ENCODE measurements around the gene SEMA3E.

SEMA3E gene

DNA sequence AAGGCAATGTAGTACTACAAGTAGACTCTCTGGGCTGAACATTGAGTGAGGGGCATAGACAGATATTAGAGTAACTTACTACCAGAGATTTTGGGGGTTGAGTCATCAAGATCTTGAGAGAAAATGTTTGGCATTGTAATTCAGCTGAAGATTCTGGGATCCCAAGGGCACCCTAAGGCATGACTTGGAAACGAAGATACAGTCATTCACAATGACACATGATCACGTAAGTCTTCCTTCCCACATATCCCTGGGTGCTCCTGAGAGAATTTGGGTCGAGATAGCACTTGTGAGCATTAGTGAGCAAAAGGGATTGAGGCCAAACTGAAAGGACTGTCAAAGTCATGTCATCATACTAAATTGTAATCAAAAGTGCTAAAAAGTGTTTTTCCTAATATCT lies 293.8 kb downstream of the SEMA3E start:
- no peak for DNase-seq (ENCODE audit: low read depth in 2 of 2)

DNA sequence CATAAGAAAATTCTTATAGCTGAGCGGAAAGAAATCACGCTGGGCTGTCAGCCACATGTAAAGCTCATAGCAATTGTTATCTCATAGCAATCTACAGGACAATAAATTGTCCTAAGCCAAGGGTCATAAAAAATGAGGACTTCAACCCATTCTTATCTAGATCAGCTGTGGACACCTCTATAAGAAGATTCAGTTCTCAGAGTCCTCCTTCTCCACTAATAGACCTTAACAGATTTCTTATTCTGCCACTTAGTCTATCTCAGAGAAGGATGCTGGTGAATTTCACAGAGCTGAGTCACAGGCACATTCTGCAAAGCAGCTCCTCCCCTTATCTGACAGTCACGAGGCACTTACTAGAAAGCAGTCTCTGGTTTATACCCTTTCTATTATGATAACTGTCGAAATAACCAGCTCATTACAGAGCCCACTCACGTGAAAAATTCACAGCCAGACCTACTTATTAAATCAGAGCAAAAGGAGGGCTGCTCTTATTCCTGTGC lies 300.9 kb downstream of the SEMA3E start:
- DNase-seq (ENCODE audit: low read depth in 2 of 2), result no peak

- no peak for DNase-seq (ENCODE audit: low read depth in 2 of 2)
Measured at GRCh38 chr7:83339907-83340306, 309.0 kb downstream of the SEMA3E start.

DNA sequence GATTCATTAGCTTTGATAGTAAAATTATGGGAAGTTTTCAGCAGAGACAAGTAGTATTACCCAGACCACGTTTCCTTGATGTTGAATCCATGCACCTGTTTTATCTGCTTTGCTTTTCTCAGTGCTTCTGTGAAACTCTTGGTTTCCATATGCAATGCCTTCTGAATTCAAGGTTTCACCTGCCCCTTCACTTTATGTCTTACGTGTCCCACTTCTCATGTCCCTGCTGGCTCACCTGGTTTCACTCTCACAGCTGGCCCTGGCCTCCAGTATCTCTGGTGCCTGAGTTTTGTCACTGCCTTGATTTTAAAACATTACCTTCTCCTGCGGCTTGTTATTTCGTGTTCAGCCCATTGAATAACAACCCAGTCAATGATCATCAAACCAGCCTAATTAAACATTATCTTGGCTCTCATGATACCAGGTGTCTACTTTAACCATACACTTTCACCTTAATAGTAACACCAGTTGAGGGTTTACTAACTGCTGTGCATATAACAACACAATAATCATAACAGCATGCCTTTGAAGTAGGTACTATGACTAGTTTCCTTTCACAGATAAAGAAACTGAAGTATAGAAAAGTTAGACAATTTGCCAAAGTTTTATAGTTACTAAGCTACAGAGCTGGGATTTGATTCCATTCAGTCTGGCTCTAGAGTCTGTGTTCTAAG lies 310.5 kb downstream of the SEMA3E start:
- no peak for DNase-seq (ENCODE audit: low read depth in 2 of 2)

GRCh38 chr7:83337050-83337449 lies 311.9 kb downstream of the SEMA3E start:
- no peak for DNase-seq (ENCODE audit: low read depth in 2 of 2)

DNA sequence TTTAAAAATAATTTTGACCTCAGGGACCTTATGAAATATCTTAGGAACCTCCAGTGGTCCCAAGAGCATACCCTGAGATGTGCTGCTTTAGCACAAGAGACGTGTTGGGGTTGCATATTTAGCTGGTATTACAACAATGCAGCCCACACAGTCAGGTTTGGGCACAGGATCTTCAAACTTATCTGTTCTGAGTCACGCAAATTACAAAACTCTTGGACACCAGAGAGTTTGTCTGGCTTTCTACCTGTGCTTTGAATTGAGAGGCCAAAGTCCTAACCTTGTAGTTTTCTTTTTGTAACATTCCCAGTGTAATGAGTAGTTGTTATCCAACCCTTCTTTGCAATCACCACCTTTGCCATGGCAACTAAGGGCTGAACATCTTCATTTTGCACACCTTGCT lies 322.7 kb downstream of the SEMA3E start:
- no peak for DNase-seq (ENCODE audit: low read depth in 2 of 2)

DNA sequence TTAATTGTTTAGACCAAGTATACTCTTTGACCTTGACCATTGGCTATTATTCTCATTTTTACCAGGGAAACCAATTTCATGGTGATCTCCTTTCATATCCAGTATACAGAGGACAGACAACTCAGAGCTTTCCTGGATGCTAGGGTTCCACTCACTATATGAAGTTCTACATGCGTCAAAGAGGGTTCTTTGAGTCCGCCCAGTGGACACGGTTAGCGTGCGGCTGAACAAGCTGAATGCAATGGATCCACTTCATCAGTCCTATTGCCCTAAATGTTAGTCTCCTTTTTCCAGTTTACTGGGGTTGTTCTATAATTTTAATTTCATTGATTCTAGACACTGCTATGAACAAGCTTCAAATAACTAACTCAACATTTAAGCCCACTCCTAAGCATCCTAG lies 323.9 kb downstream of the SEMA3E start:
- DNase-seq (ENCODE audit: low read depth in 2 of 2), result no peak

GRCh38 chr7:83324596-83324995 lies 324.3 kb downstream of the SEMA3E start:
- DNase-seq (ENCODE audit: low read depth in 2 of 2), result no peak

DNA sequence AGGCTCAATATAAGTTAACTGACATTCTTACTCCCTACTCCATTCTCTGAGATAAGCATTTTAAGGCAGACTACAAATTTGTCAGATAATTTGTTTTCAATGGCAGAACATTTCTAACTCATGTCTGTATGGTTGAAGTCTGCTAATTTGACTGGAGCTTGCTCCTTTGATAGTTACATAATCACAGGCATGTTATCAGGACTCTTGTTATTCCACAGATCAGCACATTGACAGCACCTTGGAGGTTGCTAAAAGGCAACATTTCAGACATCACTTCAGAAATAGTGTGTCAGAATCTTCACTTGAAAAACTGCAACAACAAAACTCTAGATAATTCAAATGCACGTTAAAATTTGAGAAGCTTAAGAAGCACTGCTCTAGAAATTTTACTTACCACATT lies 327.9 kb downstream of the SEMA3E start:
- DNase-seq (ENCODE audit: low read depth in 2 of 2), result no peak

- DNase-seq (ENCODE audit: low read depth in 2 of 2), result no peak
Measured at GRCh38 chr7:83313931-83314330, 335.0 kb downstream of the SEMA3E start.

Data from stimulated activated CD8-positive, alpha-beta memory T cell treated with anti-CD3 and anti-CD28 coated beads, Interleukin-2, amount 100 ng/mL, for 48 hours (primary cell).